ENCODE data around the gene GPR107.

GRCh38 chr9:130107955-130108354 is 54.2 kb downstream of the GPR107 start:
- TF ChIP-seq POLR2A (IDR thresholded peaks at IDR 0.05) (no peak), CTCF (IDR thresholded peaks at IDR 0.05) (no peak)

Measured in esophagus squamous epithelium (tissue), 4 donors.